Activated naive CD8-positive, alpha-beta T cell treated with anti-CD3 and anti-CD28 coated beads for 36 hours (primary cell): ENCODE data around the gene KRTAP10-6. TPM values are rescaled to one million over a fixed set of nuclear protein-coding genes. Genes with fewer than 3 reads are reported as not detected.
"Not testable (repeated sequence)": the region's sequence is repeated elsewhere in the genome, so short reads cannot be mapped to it uniquely, and the experiment has no call there.

Experiments used
- DNase-seq: peaks from one replicate; pipeline ENCODE4 v3.0.0; 2021
- H3K27ac Mint-ChIP-seq: one replicate; pipeline ENCODE4 v1.8.0; 2022; ENCODE audit warnings: mild to moderate bottlenecking, moderate library complexity, mixed read lengths
- H3K27me3 Mint-ChIP-seq: one replicate; pipeline ENCODE4 v1.8.0; 2022; ENCODE audit warnings: mild to moderate bottlenecking, mixed read lengths
- H3K36me3 Mint-ChIP-seq: one replicate; pipeline ENCODE4 v1.8.0; 2021; ENCODE audit warnings: mild to moderate bottlenecking, mixed read lengths
- H3K4me1 Mint-ChIP-seq: one replicate; pipeline ENCODE4 v1.8.0; 2021; ENCODE audit warnings: mixed read lengths
- H3K4me3 Mint-ChIP-seq: one replicate; pipeline ENCODE4 v1.8.0; 2022; ENCODE audit warnings: mild to moderate bottlenecking, moderate library complexity, mixed read lengths
- H3K9me3 Mint-ChIP-seq: one replicate; pipeline ENCODE4 v1.8.0; 2022; ENCODE audit warnings: mixed read lengths
- total RNA-seq, 2 experiments: library from RNA; stranded (reverse); gene quantifications; one replicate each; pipeline ENCODE4 v1.2.3, GENCODE V29; 2021

Gene KRTAP10-6
- total RNA-seq, 2 experiments from 2014 or later, result not detected

- Mint-ChIP-seq H3K4me3 (no peak overlapping the region), H3K9me3 (peaks cover 20% of the 10 kb centered on the region), H3K36me3 (peaks cover 1% of the 10 kb centered on the region), H3K27ac (no peak overlapping the region), H3K27me3 (no peaks in the 10 kb centered on the region), H3K4me1 (peaks cover 6% of the 10 kb centered on the region)
- no peak for DNase-seq
Observed at GRCh38 chr21:44611551-44611950, 19.2 kb upstream of the KRTAP10-6 start.

GRCh38 chr21:44610157-44610843 lies 18.0 kb upstream of the KRTAP10-6 start:
- not testable (repeated sequence) for H3K27ac Mint-ChIP-seq, H3K27me3 Mint-ChIP-seq, DNase-seq, H3K4me1 Mint-ChIP-seq, H3K36me3 Mint-ChIP-seq, H3K4me3 Mint-ChIP-seq
- peaks cover 21% of the 10 kb centered on the region for H3K9me3 Mint-ChIP-seq

- no peak for DNase-seq
- no peaks in the 10 kb centered on the region for H3K27me3 Mint-ChIP-seq
- H3K4me1 Mint-ChIP-seq, result no peaks in the 10 kb centered on the region
- H3K36me3 Mint-ChIP-seq, result peaks cover 1% of the 10 kb centered on the region
- H3K27ac Mint-ChIP-seq, result no peak overlapping the region
- peaks cover 21% of the 10 kb centered on the region for H3K9me3 Mint-ChIP-seq
- H3K4me3 Mint-ChIP-seq, result no peak overlapping the region
Observed at GRCh38 chr21:44609193-44609592, 16.9 kb upstream of the KRTAP10-6 start.

GRCh38 chr21:44606495-44606894 lies 14.2 kb upstream of the KRTAP10-6 start:
- Mint-ChIP-seq H3K4me1 (no peaks in the 10 kb centered on the region), H3K4me3 (no peak overlapping the region), H3K9me3 (peaks cover 19% of the 10 kb centered on the region), H3K27ac (no peak overlapping the region), H3K27me3 (no peaks in the 10 kb centered on the region), H3K36me3 (peaks cover 1% of the 10 kb centered on the region)
- no peak for DNase-seq

- no peaks in the 10 kb centered on the region for H3K27me3 Mint-ChIP-seq
- peaks cover under 1% of the 10 kb centered on the region for H3K36me3 Mint-ChIP-seq
- H3K27ac Mint-ChIP-seq, result no peak overlapping the region
- no peaks in the 10 kb centered on the region for H3K4me1 Mint-ChIP-seq
- no peak overlapping the region for H3K4me3 Mint-ChIP-seq
- no peak for DNase-seq
- H3K9me3 Mint-ChIP-seq, result peaks cover 3% of the 10 kb centered on the region
Observed at GRCh38 chr21:44603911-44604310, 11.6 kb upstream of the KRTAP10-6 start.

- Mint-ChIP-seq H3K27ac (no peak overlapping the region), H3K36me3 (no peaks in the 10 kb centered on the region), H3K9me3 (peaks cover 5% of the 10 kb centered on the region), H3K4me1 (no peaks in the 10 kb centered on the region), H3K27me3 (no peaks in the 10 kb centered on the region), H3K4me3 (no peak overlapping the region)
- DNase-seq, result no peak
Observed at GRCh38 chr21:44603109-44603875, 11.0 kb upstream of the KRTAP10-6 start.

- Mint-ChIP-seq H3K36me3 (no peaks in the 10 kb centered on the region), H3K27ac (no peak overlapping the region), H3K9me3 (peaks cover 5% of the 10 kb centered on the region), H3K4me1 (no peaks in the 10 kb centered on the region), H3K27me3 (no peaks in the 10 kb centered on the region), H3K4me3 (no peak overlapping the region)
- DNase-seq, result no peak
Observed at GRCh38 chr21:44602463-44602850, 10.2 kb upstream of the KRTAP10-6 start.

- Mint-ChIP-seq H3K36me3 (no peaks in the 10 kb centered on the region), H3K4me3 (no peak overlapping the region), H3K27me3 (no peaks in the 10 kb centered on the region), H3K9me3 (peaks cover 5% of the 10 kb centered on the region), H3K4me1 (no peaks in the 10 kb centered on the region), H3K27ac (no peak overlapping the region)
- DNase-seq, result no peak
Observed at GRCh38 chr21:44601596-44602462, 9.5 kb upstream of the KRTAP10-6 start.

GRCh38 chr21:44601091-44601490 lies 8.8 kb upstream of the KRTAP10-6 start:
- H3K4me3 Mint-ChIP-seq, H3K36me3 Mint-ChIP-seq, DNase-seq, H3K27me3 Mint-ChIP-seq, H3K9me3 Mint-ChIP-seq, H3K27ac Mint-ChIP-seq, H3K4me1 Mint-ChIP-seq: not testable (repeated sequence)

- not testable (repeated sequence) for H3K4me1 Mint-ChIP-seq, H3K27me3 Mint-ChIP-seq, H3K27ac Mint-ChIP-seq, H3K4me3 Mint-ChIP-seq, DNase-seq, H3K9me3 Mint-ChIP-seq, H3K36me3 Mint-ChIP-seq
Observed at GRCh38 chr21:44600118-44600978, 8.0 kb upstream of the KRTAP10-6 start, which contains the start of gene KRTAP10-7. TSS of gene KRTAP10-7 (plus strand) at chr21:44600597. CDS start at chr21:44600622, 25 bp downstream.

GRCh38 chr21:44599264-44600029 lies 7.1 kb upstream of the KRTAP10-6 start:
- no peaks in the 10 kb centered on the region for H3K27me3 Mint-ChIP-seq
- H3K36me3 Mint-ChIP-seq, result no peaks in the 10 kb centered on the region
- H3K4me3 Mint-ChIP-seq, result no peak overlapping the region
- H3K4me1 Mint-ChIP-seq, result no peaks in the 10 kb centered on the region
- DNase-seq, result no peak
- peaks cover 3% of the 10 kb centered on the region for H3K9me3 Mint-ChIP-seq
- H3K27ac Mint-ChIP-seq, result no peak overlapping the region

- Mint-ChIP-seq H3K27me3 (no peaks in the 10 kb centered on the region), H3K4me1 (no peaks in the 10 kb centered on the region), H3K27ac (no peak overlapping the region), H3K4me3 (no peak overlapping the region), H3K36me3 (no peaks in the 10 kb centered on the region), H3K9me3 (peaks cover 3% of the 10 kb centered on the region)
- DNase-seq, result no peak
Observed at GRCh38 chr21:44598061-44598460, 5.8 kb upstream of the KRTAP10-6 start.

GRCh38 chr21:44596068-44596725 lies 3.9 kb upstream of the KRTAP10-6 start:
- DNase-seq, result no peak
- Mint-ChIP-seq H3K36me3 (no peaks in the 10 kb centered on the region), H3K9me3 (peaks cover 3% of the 10 kb centered on the region), H3K4me3 (no peak overlapping the region), H3K27me3 (no peaks in the 10 kb centered on the region), H3K4me1 (no peaks in the 10 kb centered on the region), H3K27ac (no peak overlapping the region)
